GM12878 (cell line): ENCODE results near the gene FOXP1. TPM values are rescaled to one million over a fixed set of nuclear protein-coding genes. Genes with fewer than 3 reads are reported as not detected.

Experiments used
- ATAC-seq: fragments of 200-7000 bp; cut with Tn5 transposase; 3 replicates; pipeline ENCODE4 v1.9.1; 2020; ENCODE audit warnings: mild to moderate bottlenecking, moderate library complexity
- BruUV-seq: library from RNA; stranded (reverse); fragments of 400-500 nt; replicated peaks from 2 replicates; lab custom pipeline; 2021; lab: Mats Ljungman, UMichigan
- CTCF ChIA-PET: fragments of 300-600 bp; sonication (Branson Sonifier 250); formaldehyde crosslinking; extraction: SDS; loops from one replicate; lab custom pipeline; 2021; ENCODE audit warnings: inconsistent platforms; lab: Yijun Ruan, JAX
- POLR2A ChIA-PET: fragments of 350-600 bp; formaldehyde crosslinking; extraction: SDS; loops from one replicate; lab custom pipeline; 2021; ENCODE audit warnings: inconsistent platforms; lab: Charles Lee
- RAD21 ChIA-PET: fragments of 300-600 bp; sonication (Branson Sonifier 250); formaldehyde crosslinking; loops from one replicate; lab custom pipeline; 2023; ENCODE audit warnings: antibody characterized with exemption; ENCODE audit not compliant: unreplicated experiment; lab: Charles Lee
- SMC1A ChIA-PET: fragments of 300-600 bp; sonication (Branson Sonifier 250); formaldehyde crosslinking; loops from one replicate; lab custom pipeline; 2023; ENCODE audit not compliant: unreplicated experiment, uncharacterized antibody; lab: Charles Lee
- DNase-seq: peaks from one replicate; pipeline ENCODE4 v3.0.0-alpha.2; 2011; ENCODE audit warnings: low read depth, low spot score
- FAIRE-seq: peaks from 3 replicates; lab custom pipeline; 2011; peaks lifted over from hg19 to GRCh38; lab: Jason Lieb, UNC
- H2AFZ ChIP-seq: 2 replicates; pipeline ENCODE4 v1.6.0; 2011; ENCODE audit warnings: low read depth, low read length, control low read depth; ENCODE audit not compliant: control insufficient read depth
- H3K27ac ChIP-seq: 2 replicates; pipeline ENCODE4 v1.5.1; 2011; ENCODE audit warnings: control low read depth; ENCODE audit not compliant: control insufficient read depth, insufficient read depth
- H3K27me3 ChIP-seq, 2 experiments: replicated peaks in 1 of 2; 2 replicates each; pipeline versions ENCODE4 v1.6.0 to v1.6.1; 2011; ENCODE audit warnings: low read length in 1 of 2; ENCODE audit not compliant: control insufficient read depth in 2 of 2, insufficient read depth in 2 of 2
- H3K36me3 ChIP-seq, 2 experiments: 2 replicates each; pipeline ENCODE4 v1.5.1; 2011; ENCODE audit warnings: low read length in 1 of 2; ENCODE audit not compliant: control insufficient read depth in 2 of 2, insufficient read depth in 2 of 2
- H3K4me1 ChIP-seq: 2 replicates; pipeline ENCODE4 v1.6.1; 2011; ENCODE audit warnings: mild to moderate bottlenecking, low read length, moderate library complexity, mixed read lengths; ENCODE audit not compliant: control insufficient read depth, insufficient read depth
- H3K4me2 ChIP-seq: 2 replicates; pipeline ENCODE4 v1.6.0; 2011; ENCODE audit warnings: control low read depth; ENCODE audit not compliant: control insufficient read depth, insufficient read depth
- H3K4me3 ChIP-seq: fragments of 200-600 bp; sonication (generic); 2 replicates; pipeline ENCODE4 v1.5.1; 2016
- H3K79me2 ChIP-seq: 2 replicates; pipeline ENCODE4 v1.6.0; 2011; ENCODE audit warnings: low read length; ENCODE audit not compliant: control insufficient read depth, insufficient read depth
- H3K9ac ChIP-seq: 2 replicates; pipeline ENCODE4 v1.8.0; 2011; ENCODE audit warnings: low read length, control low read depth, mixed read lengths; ENCODE audit not compliant: control insufficient read depth, insufficient read depth
- H3K9me3 ChIP-seq: replicated peaks from 3 replicates; pipeline ENCODE4 v1.5.1; 2011; ENCODE audit warnings: mild to moderate bottlenecking, low read length; ENCODE audit not compliant: control insufficient read depth, insufficient read depth
- H4K20me1 ChIP-seq: 2 replicates; pipeline ENCODE4 v1.6.0; 2011; ENCODE audit not compliant: control insufficient read depth, insufficient read depth
- BHLHE40 ChIP-seq, 2 experiments: fragments of 450-650 bp in 1 of 2; IDR thresholded peaks; 2 replicates each; pipeline ENCODE4 v1.6.1; 2011 to 2017; ENCODE audit warnings: low read depth in 2 of 2, borderline replicate concordance in 1 of 2, improper control_type of control experiment in 1 of 2, low read length in 1 of 2, mild to moderate bottlenecking in 1 of 2
- EGR1 ChIP-seq, 2 experiments: IDR thresholded peaks; 1 replicate in 1 of 2; 2 replicates in 1 of 2; pipeline ENCODE4 v1.6.1; 2011 to 2012; ENCODE audit warnings: low read depth in 2 of 2, low read length in 2 of 2, borderline replicate concordance in 1 of 2, mild to moderate bottlenecking in 1 of 2, moderate library complexity in 1 of 2
- KAT2A ChIP-seq: conservative IDR thresholded peaks from 2 replicates; pipeline ENCODE4 v1.6.1; 2011; ENCODE audit warnings: low read depth, low read length; ENCODE audit not compliant: control insufficient read depth
- MTA2 ChIP-seq: fragments of 450-650 bp; IDR thresholded peaks from 2 replicates; pipeline ENCODE4 v1.6.1; 2016; ENCODE audit warnings: low read depth, mild to moderate bottlenecking, moderate library complexity
- MYB ChIP-seq: fragments of 150-350 bp; IDR thresholded peaks from 2 replicates; pipeline ENCODE4 v1.6.1; 2014; ENCODE audit warnings: mild to moderate bottlenecking, low read depth, low read length, borderline replicate concordance
- PAX8 ChIP-seq: fragments of 450-650 bp; IDR thresholded peaks from 2 replicates; pipeline ENCODE4 v1.6.1; 2017; ENCODE audit warnings: mild to moderate bottlenecking, moderate library complexity
- POLR2AphosphoS5 ChIP-seq: IDR thresholded peaks from 2 replicates; pipeline ENCODE4 v1.6.1; 2011; ENCODE audit warnings: mild to moderate bottlenecking, low read length, inconsistent platforms
- RB1 ChIP-seq: fragments of 450-650 bp; formaldehyde crosslinking; IDR thresholded peaks from 2 replicates; pipeline ENCODE4 v1.6.1; 2017; ENCODE audit warnings: mild to moderate bottlenecking, borderline replicate concordance
- REST ChIP-seq: IDR thresholded peaks from 2 replicates; pipeline ENCODE4 v1.6.1; 2012; ENCODE audit warnings: mild to moderate bottlenecking, low read depth, low read length
- SPI1 ChIP-seq: IDR thresholded peaks from 2 replicates; pipeline ENCODE4 v1.6.1; 2011; ENCODE audit warnings: low read depth, mild to moderate bottlenecking, low read length, moderate library complexity, borderline replicate concordance; ENCODE audit not compliant: insufficient read depth
- TBL1XR1 ChIP-seq: IDR thresholded peaks from 2 replicates; pipeline ENCODE4 v1.6.1; 2012; ENCODE audit warnings: low read depth, low read length, improper control_type of control experiment
- ZSCAN29 ChIP-seq: fragments of 450-650 bp; IDR thresholded peaks from 2 replicates; pipeline ENCODE4 v1.6.1; 2017; ENCODE audit warnings: mild to moderate bottlenecking, moderate library complexity
- WGBS: methylation state at CpG from one replicate; pipeline ENCODE4 v1.1.6; 2016; ENCODE audit warnings: low lambda C conversion rate; ENCODE audit not compliant: insufficient replicate concordance, insufficient coverage; ENCODE audit errors: missing lambda C conversion rate; 5-methylcytosine and 5-hydroxymethylcytosine counted together
- in situ Hi-C: fragments of 300-500 bp; cut with MboI; formaldehyde crosslinking; loops from 9 replicates; pipeline ENCODE4 v1.14.3; 2018; ENCODE audit warnings: mixed read lengths
- intact Hi-C: fragments of 100-400 bp; cut with micrococcal nuclease; formaldehyde crosslinking; loops from one replicate; pipeline ENCODE4 v1.14.2; 2022; ENCODE audit not compliant: unreplicated experiment
- polyA plus RNA-seq, 11 experiments: library from polyadenylated mRNA; depleted of rRNA in 4 of 11; unstranded in 6 of 11; stranded (reverse) in 5 of 11; fragments of >200 nt; fragmentation: Nextera tagmentation in 4 of 11; fragmentation: Illumina TruSeq in 1 of 11; extraction: Ambion mirVana in 4 of 11; extraction: Trizol in 1 of 11; gene quantifications; 1 replicate in 1 of 11; 2 replicates in 10 of 11; pipeline versions ENCODE4 v1.2.1 to v1.2.3, GENCODE V29; 2011 to 2016; ENCODE audit warnings: inconsistent platforms in 2 of 11, missing spikeins in 2 of 11, low read depth in 1 of 11
- total RNA-seq, 4 experiments: library from RNA; depleted of rRNA in 3 of 4; stranded (reverse); fragments of >200 nt in 3 of 4; fragmentation: Illumina TruSeq in 1 of 4; extraction: Trizol in 1 of 4; gene quantifications; 2 replicates each; pipeline versions ENCODE4 v1.2.1 to v1.2.3, GENCODE V29; 2013 to 2021
- TF ChIP-seq, protein P1 (sequence below): IDR thresholded peaks from 2 replicates; pipeline ENCODE4 v1.6.1; 2011; ENCODE audit warnings: low read depth, low read length, improper control_type of control experiment, borderline replicate concordance

The FOXP1 gene
- total and polyA plus RNA-seq, 10 of the 15 experiments (the other 5 are each of a cell fraction or from before 2014, with no cell fraction given), result 0.05 to 1.6 (median 0.20) TPM; not detected in 1

- TF ChIP-seq KAT2A (no peak), POLR2AphosphoS5 (no peak)
- TF ChIP-seq, protein P1, sequence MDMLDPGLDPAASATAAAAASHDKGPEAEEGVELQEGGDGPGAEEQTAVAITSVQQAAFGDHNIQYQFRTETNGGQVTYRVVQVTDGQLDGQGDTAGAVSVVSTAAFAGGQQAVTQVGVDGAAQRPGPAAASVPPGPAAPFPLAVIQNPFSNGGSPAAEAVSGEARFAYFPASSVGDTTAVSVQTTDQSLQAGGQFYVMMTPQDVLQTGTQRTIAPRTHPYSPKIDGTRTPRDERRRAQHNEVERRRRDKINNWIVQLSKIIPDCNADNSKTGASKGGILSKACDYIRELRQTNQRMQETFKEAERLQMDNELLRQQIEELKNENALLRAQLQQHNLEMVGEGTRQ, result no peak
These were observed 136.3 kb downstream of the FOXP1 start (continued) for GRCh38 chr3:71447197-71447596.

DNA sequence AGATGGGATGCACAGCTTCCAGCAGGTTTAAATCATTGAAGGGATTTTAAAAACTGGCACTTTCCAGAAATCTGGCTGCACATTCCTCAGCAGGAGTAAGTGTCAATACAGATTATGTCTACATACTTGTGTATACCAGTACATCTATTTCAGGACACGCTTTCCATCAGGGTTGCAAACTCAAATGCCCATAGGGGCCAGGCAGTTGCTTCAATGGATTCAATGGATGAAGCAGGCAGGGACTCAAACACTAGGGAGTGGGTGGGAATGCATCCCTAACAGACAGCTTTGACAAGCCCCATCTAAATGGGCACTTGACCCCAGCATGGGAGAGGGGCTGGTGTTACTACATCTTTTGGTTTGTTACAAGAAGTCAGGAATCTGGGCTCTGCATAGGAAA, 136.8 kb downstream of the FOXP1 start:
- Histone ChIP-seq H3K36me3 (no peaks in the 10 kb centered on the region), H3K27me3 (peaks cover 0 to 3% of the 10 kb centered on the region in 2 experiments; a peak in 1 of 4 replicates), H3K4me2 (no peak overlapping the region), H3K79me2 (no peaks in the 10 kb centered on the region), H3K27ac (no peak overlapping the region), H4K20me1 (no peaks in the 10 kb centered on the region), H3K4me1 (peaks cover 14% of the 10 kb centered on the region), H3K9me3 (no peaks in the 10 kb centered on the region; the same call in 2 of the 3 replicates), H3K4me3 (no peak overlapping the region), H3K9ac (no peak overlapping the region), H2AFZ (no peak overlapping the region)
- ChIA-PET RAD21 (no interaction called here), SMC1A (no interaction called here), POLR2A (no interaction called here), CTCF (no interaction called here)
- in situ Hi-C loops (no loop called here), intact Hi-C loops (no loop called here)
- TF ChIP-seq TBL1XR1, result no peak
- TF ChIP-seq EGR1 (IDR thresholded peaks at IDR 0.05; ENCODE audit: borderline replicate concordance in 1 of 2, low read depth in 2 of 2, low read length in 2 of 2), result no peak
- DNase-seq, result no peak
- 100% methylated on average over 1 of the region's 1 CpG for WGBS
- ATAC-seq, result no peak
- FAIRE-seq, result no peak
- BruUV-seq, result no TSS peak

GRCh38 chr3:71446260-71446659, 137.3 kb downstream of the FOXP1 start:
- ChIA-PET RAD21 (no interaction called here), CTCF (no interaction called here), SMC1A (no interaction called here), POLR2A (no interaction called here)
- FAIRE-seq, result no peak
- Histone ChIP-seq H3K4me2 (no peak overlapping the region), H3K4me1 (peaks cover 14% of the 10 kb centered on the region), H3K9ac (no peak overlapping the region), H3K9me3 (no peaks in the 10 kb centered on the region; the same call in 2 of the 3 replicates), H3K79me2 (no peaks in the 10 kb centered on the region), H2AFZ (no peak overlapping the region), H3K36me3 (no peaks in the 10 kb centered on the region), H3K27me3 (peaks cover 0 to 3% of the 10 kb centered on the region in 2 experiments; a peak in 1 of 4 replicates), H3K4me3 (no peak overlapping the region), H4K20me1 (no peaks in the 10 kb centered on the region), H3K27ac (no peak overlapping the region)
- in situ Hi-C loops, result no loop called here
- BruUV-seq, result no TSS peak
- TF ChIP-seq BHLHE40 (IDR thresholded peaks at IDR 0.05; ENCODE audit: borderline replicate concordance in 1 of 2, low read depth in 2 of 2, low read length in 1 of 2) (no peak), PAX8 (no peak), REST (no peak), MTA2 (no peak), MYB (no peak), ZSCAN29 (no peak), RB1 (no peak), SPI1 (no peak)
- no peak for DNase-seq
- no peak for ATAC-seq
- intact Hi-C loops, result no loop called here
- WGBS, result 86% methylated on average over 4 of the region's 4 CpGs
